GM11168 (cell line): ENCODE results near the gene BBLN.
"Not testable (repeated sequence)": the region's sequence is repeated elsewhere in the genome, so short reads cannot be mapped to it uniquely, and the experiment has no call there.

ENCODE experiments used
- in situ Hi-C: fragments of 300-500 bp; cut with MboI; formaldehyde crosslinking; loops from one replicate; pipeline ENCODE4 v1.12.0; 2022; ENCODE audit warnings: low sequenced_read_pairs; ENCODE audit not compliant: unreplicated experiment

Gene BBLN, protein sequence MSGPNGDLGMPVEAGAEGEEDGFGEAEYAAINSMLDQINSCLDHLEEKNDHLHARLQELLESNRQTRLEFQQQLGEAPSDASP

GRCh38 chr9:128159784-128160602 is at the start of gene BBLN:
TSS of gene BBLN (plus strand) at chr9:128160265. CDS start at chr9:128160408, 143 bp downstream.
- in situ Hi-C loops, result no loop called here

- in situ Hi-C loops, result not testable (repeated sequence)
Observed at GRCh38 chr9:128111726-128112125, 48.3 kb upstream of the BBLN start.

DNA sequence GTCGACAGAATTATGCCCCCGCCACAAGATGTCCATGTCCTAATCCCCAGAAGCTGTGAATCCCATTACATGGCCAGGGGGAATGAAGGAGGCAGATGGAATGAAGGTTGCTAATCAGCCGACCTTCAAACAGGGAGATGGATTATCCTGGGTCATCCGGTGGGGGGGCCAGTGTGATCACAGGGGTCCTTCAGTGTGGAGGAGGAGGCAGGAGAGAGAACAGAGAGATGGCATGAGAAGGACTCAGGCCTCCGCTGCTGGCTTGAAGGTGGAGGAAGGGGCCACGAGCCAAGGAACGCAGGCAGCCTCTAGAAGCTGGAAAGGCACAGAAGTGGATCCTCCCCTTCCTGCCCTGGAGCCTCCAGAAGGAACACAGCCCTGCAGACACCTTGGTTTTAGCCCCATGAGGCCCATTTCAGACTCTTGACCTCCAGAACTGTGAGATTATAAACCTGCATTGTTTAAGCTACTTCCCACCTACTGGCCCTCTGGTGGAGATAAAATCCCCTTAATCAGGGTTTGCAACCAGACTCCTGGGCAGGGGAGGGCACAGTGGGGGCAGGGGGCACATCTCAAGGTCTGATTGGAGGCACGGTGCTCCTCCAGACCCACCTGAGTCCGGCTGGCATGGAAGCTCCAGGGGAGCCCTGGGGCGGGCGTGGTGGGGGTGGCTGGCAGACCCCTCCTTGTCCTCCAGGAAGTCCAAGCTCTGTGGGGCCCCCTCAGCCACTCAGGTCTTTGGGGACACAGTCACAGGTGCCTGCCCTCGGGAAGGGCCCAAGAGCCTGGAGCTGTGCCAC is 46.3 kb upstream of the BBLN start:
- in situ Hi-C loops, result no loop called here

- in situ Hi-C loops, result no loop called here
Observed at GRCh38 chr9:128114326-128115186, 45.5 kb upstream of the BBLN start.

DNA sequence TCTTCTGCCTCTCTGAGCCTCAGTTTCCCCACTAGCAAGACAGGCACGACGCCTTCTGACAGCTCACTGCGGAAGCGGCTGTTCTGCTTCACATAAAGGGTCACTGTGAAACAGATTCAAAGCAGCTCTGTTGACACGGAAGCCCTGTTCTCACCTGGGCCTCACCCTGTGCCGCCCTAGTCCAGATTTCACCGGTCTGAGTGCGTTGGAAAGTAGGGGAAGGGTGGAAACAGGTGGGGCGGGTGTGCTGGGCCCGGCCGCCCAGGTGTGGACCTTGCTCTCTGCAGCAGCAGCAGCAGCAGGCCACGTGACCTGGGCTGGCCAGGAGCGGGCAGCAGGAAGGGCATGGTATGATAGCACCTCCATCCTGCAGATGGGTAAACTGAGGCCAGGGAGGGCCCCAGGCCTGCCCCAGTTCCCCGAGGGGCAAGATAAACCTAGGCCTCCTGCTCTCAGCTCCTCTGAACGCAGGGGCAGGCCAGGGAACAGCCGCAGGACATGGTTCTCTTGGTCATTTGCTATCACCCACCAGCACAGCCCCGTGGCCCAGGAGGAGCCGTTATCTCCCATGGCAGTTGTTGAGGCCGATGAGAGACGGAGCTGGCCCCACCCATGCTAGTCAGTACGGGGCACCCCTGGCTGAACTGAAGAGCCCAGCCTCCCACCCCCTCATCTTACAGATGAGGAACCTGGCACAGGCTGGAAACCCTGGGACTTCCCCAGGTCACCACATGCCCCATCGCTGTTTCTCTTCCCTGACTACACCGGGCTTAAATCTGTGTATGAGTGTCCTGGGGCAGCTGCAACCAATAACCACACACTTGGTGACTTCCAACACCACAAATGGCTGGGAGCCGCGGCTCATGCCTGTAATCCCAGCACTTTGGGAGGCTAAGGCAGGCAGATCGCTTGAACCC is 44.6 kb upstream of the BBLN start:
- in situ Hi-C loops, result no loop called here

- in situ Hi-C loops, result no loop called here
Observed at GRCh38 chr9:128116104-128117083, 43.7 kb upstream of the BBLN start.

DNA sequence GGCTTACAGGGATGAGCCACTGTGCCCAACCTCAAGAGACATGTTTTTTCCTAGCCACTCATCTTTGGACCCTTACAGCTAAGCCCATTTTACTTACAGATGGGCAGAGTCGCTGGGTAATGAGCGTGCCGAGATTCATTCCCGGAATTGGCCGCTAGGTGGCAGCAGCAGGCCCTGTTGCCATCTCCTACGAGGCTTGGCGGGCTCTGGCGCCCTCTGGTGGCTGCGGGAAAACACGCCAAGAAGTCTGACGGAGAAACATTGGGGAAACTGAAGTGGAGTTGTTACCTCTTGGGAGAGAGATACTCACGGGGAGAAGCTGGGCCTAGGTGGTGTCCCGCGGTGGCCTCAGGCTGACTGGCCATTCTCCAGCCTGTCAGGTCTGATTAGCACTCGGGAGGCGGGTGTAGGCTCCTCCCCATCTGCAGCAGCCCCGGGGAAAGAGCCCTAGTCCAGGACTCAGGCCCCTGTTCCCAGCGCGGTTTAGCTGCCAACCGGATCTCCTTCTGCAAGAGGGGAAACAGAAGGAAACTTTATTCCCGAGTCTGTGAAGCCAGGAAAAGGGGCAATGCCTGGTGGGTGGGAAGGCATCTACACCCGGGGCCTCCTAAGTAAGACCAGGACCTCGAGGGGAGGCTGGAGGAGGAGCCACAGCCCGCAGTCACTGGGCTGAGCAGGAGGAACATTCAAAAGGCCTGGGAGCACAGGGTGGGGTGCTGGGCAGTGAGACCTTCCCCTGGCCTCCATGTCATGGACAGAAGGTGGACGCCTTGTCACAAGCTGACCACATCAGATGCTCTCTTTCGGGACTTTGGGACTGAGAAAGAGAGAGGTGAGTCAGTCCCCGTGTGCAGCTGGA is 42.2 kb upstream of the BBLN start:
- in situ Hi-C loops, result no loop called here

GRCh38 chr9:128118472-128118857 is 41.6 kb upstream of the BBLN start:
- in situ Hi-C loops, result no loop called here

DNA sequence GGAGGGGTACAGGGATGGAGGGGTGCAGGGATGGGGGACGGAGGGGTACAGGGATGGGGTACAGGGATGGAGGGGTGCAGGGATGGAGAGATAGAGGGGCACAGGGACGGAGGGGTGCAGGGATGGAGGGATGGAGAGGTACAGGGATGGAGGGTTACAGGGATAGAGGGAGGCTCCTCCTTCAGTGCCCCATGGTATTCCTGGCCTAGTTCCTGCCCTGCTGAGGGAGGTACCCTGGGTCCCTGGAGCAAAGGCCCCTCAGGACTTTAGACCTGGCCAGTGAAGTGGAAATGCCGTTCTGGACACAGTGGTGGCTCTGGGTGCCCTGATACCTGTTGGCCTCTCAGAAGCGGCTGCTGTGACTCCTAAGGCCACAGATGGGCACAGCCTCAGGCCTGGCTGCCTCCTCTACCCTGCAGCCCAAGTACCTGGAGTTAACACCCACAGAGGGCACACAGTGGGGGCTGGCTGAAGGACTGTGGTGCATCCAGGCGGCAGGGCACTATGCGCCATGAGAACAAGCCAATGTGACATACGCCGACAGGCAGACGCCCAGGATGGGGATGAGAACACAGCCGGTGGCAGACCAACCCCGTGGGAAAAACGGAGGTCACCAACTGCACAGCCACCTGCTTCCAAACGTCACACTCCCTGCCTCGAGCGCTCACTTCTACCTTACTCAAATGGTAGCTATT is 40.9 kb upstream of the BBLN start:
- in situ Hi-C loops, result no loop called here

DNA sequence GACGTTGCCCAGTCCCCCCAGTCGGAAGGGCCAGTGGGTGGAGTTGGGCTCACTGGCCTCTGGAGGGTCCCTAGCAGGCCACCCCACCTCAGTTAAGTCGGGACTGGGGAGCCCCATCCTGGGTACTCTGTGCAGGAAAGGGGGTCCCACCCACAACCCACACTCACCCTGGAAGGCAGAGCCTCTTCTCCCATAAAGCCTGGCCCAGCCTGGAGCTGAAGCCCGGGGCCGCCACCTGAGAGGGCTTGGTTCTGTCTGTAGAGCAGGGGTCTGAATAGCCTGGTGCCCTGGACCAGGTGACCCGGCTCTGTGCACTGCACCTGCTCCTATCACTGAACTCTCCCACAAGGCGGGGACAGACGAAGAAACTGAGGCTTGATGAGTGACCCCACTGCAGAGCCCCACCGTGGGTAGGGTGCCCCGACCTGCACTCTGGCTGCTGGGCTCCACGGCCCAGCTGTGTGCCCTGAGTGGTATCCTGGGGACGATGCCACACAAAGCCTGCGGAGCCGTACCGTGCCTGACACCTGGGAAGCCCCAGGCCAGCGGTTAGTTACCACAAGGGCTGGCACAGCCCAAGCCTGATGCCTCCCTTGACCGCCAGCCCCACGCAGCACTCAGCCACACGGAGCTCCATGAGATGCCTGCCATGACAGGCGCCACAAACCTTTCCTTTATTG is 39.9 kb upstream of the BBLN start:
- in situ Hi-C loops, result no loop called here

- in situ Hi-C loops, result no loop called here
Observed at GRCh38 chr9:128120741-128121465, 39.2 kb upstream of the BBLN start.

DNA sequence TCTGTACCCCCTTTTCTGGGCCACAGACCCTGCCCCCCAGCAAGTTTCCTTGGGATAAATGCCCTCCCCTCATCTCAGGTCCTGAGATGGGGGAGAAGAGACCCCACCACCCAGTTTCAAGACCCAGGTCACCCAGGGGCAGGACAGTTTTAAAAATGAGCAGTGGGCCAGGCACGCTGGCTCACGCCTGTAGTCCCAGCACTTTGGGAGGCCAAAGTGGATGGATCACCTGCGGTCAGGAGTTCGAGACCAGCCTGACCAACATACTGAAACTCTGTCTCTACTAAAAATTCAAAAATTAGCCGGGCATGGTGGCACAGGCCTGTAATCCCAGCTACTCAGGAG is 38.6 kb upstream of the BBLN start:
- in situ Hi-C loops, result no loop called here

- in situ Hi-C loops, result no loop called here
Observed at GRCh38 chr9:128121924-128122808, 37.9 kb upstream of the BBLN start.

- in situ Hi-C loops, result no loop called here
Observed at GRCh38 chr9:128122809-128123175, 37.3 kb upstream of the BBLN start.
